Mucosa of descending colon (tissue), 3 donors: ENCODE results near the gene ITGAX. TPM values are rescaled to one million over a fixed set of nuclear protein-coding genes. Genes with fewer than 3 reads are reported as not detected.

Source experiments
- ATAC-seq: fragments of 200-7000 bp; cut with Tn5 transposase; one replicate; pipeline ENCODE4 v1.9.1; 2020; ENCODE audit warnings: mild to moderate bottlenecking, moderate library complexity
- DNase-seq, 3 donors: peaks; one replicate each; pipeline ENCODE4 v3.0.0-alpha.2; 2020
- H3K36me3 ChIP-seq: fragments of 200-600 bp; one replicate; pipeline ENCODE4 v1.8.0; 2021; ENCODE audit warnings: low read depth, mild to moderate bottlenecking
- H3K4me1 ChIP-seq: fragments of 200-600 bp; one replicate; pipeline ENCODE4 v1.8.0; 2021; ENCODE audit warnings: low read depth, mild to moderate bottlenecking
- H3K4me3 ChIP-seq: fragments of 200-600 bp; one replicate; pipeline ENCODE4 v1.8.0; 2021; ENCODE audit warnings: mild to moderate bottlenecking
- H3K9me3 ChIP-seq: fragments of 200-600 bp; one replicate; pipeline ENCODE4 v1.8.0; 2021; ENCODE audit warnings: mild to moderate bottlenecking
- CTCF ChIP-seq: fragments of 200-600 bp; IDR thresholded peaks from one replicate; pipeline ENCODE4 v1.8.0; 2022; ENCODE audit warnings: antibody characterized with exemption, mild to moderate bottlenecking
- intact Hi-C, 2 donors: fragments of 100-400 bp; cut with DNase I in 1 of 2; cut with micrococcal nuclease in 1 of 2; formaldehyde crosslinking; loops; one replicate each; pipeline versions ENCODE4 v1.11.0 to v1.11.1; 2022; cut with DNase I, micrococcal nuclease
- total RNA-seq, 3 donors: library from RNA; stranded (reverse); fragmentation: NEBNext Ultra II Directional in 2 of 3; extraction: Animal tissue kit (Norgen Biotek cat#: 25700) in 2 of 3; gene quantifications; one replicate each; pipeline versions ENCODE4 v1.2.1 to v1.2.4, GENCODE V29; 2021 to 2023
- donor health status: DM: no; HTN: no; CAD: no; lungs with moderate emphysema.
- donor health status: DM: no; HTN: no; CAD: no.
- donor health status: DM: no; HTN: yes; CAD: no.

Gene ITGAX
- total RNA-seq, 3 donors from 2014 or later, result 2.9 to 8.6 (median 3.5) TPM

- no peaks in the 10 kb centered on the region for H3K36me3 ChIP-seq
- DNase-seq (no peak), ATAC-seq (no peak)
- no peaks in the 10 kb centered on the region for H3K9me3 ChIP-seq
- no peaks in the 10 kb centered on the region for H3K4me1 ChIP-seq
- no peak overlapping the region for H3K4me3 ChIP-seq
- intact Hi-C loops, result no loop called here
- TF ChIP-seq CTCF, result no peak
These were observed 20.3 kb downstream of the ITGAX start for GRCh38 chr16:31375231-31375630.

- H3K4me1 ChIP-seq, result no peaks in the 10 kb centered on the region
- peak; percentile 60 for ATAC-seq
- no peaks in the 10 kb centered on the region for H3K36me3 ChIP-seq
- TF ChIP-seq CTCF, result no peak
- DNase-seq, result no peak
- intact Hi-C loops, result no loop called here
- H3K9me3 ChIP-seq, result no peaks in the 10 kb centered on the region
- no peak overlapping the region for H3K4me3 ChIP-seq
These were observed 21.7 kb downstream of the ITGAX start for GRCh38 chr16:31376705-31377104.

- DNase-seq (no peak), ATAC-seq (peak; percentile 16)
- Histone ChIP-seq H3K36me3 (no peaks in the 10 kb centered on the region), H3K9me3 (no peaks in the 10 kb centered on the region), H3K4me3 (no peak overlapping the region), H3K4me1 (no peaks in the 10 kb centered on the region)
- intact Hi-C loops, result no loop called here
- no peak for TF ChIP-seq CTCF
These were observed 22.4 kb downstream of the ITGAX start for GRCh38 chr16:31377210-31377903.

GRCh38 chr16:31380201-31380600 is 25.2 kb downstream of the ITGAX start:
- intact Hi-C loops, result no loop called here
- ATAC-seq, result no peak
- Histone ChIP-seq H3K4me1 (no peaks in the 10 kb centered on the region), H3K4me3 (no peak overlapping the region), H3K36me3 (no peaks in the 10 kb centered on the region), H3K9me3 (no peaks in the 10 kb centered on the region)
- no peak for DNase-seq
- no peak for TF ChIP-seq CTCF

GRCh38 chr16:31382485-31383161 is 27.6 kb downstream of the ITGAX start:
- H3K9me3 ChIP-seq, result no peaks in the 10 kb centered on the region
- H3K4me3 ChIP-seq, result no peak overlapping the region
- no peaks in the 10 kb centered on the region for H3K4me1 ChIP-seq
- ATAC-seq (peak; percentile 85), DNase-seq (peak; percentile 74 to 79 (median 76))
- intact Hi-C loops, result no loop called here
- no peaks in the 10 kb centered on the region for H3K36me3 ChIP-seq
- peak; percentile 45 for TF ChIP-seq CTCF
